HG02970 (cell line): ENCODE measurements around the gene C20orf202.

ENCODE experiments used
- ATAC-seq: cut with Tn5 transposase; IDR thresholded peaks from one replicate; pipeline ENCODE4 v1.9.1; 2021; ENCODE audit warnings: mild to moderate bottlenecking, moderate library complexity, moderate number of reproducible peaks; ENCODE audit not compliant: unreplicated experiment, low FRiP score

C20orf202 gene

GRCh38 chr20:1183153-1183552, 20.1 kb upstream of the C20orf202 start:
- ATAC-seq = no peak

- no peak for ATAC-seq
Observed at GRCh38 chr20:1184260-1184637, 19.0 kb upstream of the C20orf202 start.

GRCh38 chr20:1184638-1185315, 18.5 kb upstream of the C20orf202 start, which contains the start of gene TMEM74B:
Gene TMEM74B (minus strand): TSS chr20:1184981. CDS start chr20:1183801, 1,180 bp downstream.
- ATAC-seq = no peak

GRCh38 chr20:1185316-1185741, 17.9 kb upstream of the C20orf202 start:
- no peak for ATAC-seq

- no peak for ATAC-seq
Observed at GRCh38 chr20:1185790-1186334, 17.4 kb upstream of the C20orf202 start.

GRCh38 chr20:1186367-1186991, 16.8 kb upstream of the C20orf202 start:
- no peak for ATAC-seq

- ATAC-seq = no peak
Observed at GRCh38 chr20:1187605-1188171, 15.6 kb upstream of the C20orf202 start.

- ATAC-seq = no peak
Observed at GRCh38 chr20:1188347-1188746, 14.9 kb upstream of the C20orf202 start.

- ATAC-seq = no peak
Observed at GRCh38 chr20:1189827-1190226, 13.4 kb upstream of the C20orf202 start.

- ATAC-seq = no peak
Observed at GRCh38 chr20:1190847-1191246, 12.4 kb upstream of the C20orf202 start.

GRCh38 chr20:1191299-1191698, 12.0 kb upstream of the C20orf202 start:
- ATAC-seq = no peak

- ATAC-seq = no peak
Observed at GRCh38 chr20:1195226-1195625, 8.0 kb upstream of the C20orf202 start.

- ATAC-seq = no peak
Observed at GRCh38 chr20:1196634-1197033, 6.6 kb upstream of the C20orf202 start.

GRCh38 chr20:1197801-1198200, 5.5 kb upstream of the C20orf202 start:
- ATAC-seq = no peak

GRCh38 chr20:1198751-1199150, 4.5 kb upstream of the C20orf202 start:
- no peak for ATAC-seq

GRCh38 chr20:1199212-1199873, 3.9 kb upstream of the C20orf202 start:
- ATAC-seq = no peak

- no peak for ATAC-seq
Observed at GRCh38 chr20:1199964-1200363, 3.3 kb upstream of the C20orf202 start.

- no peak for ATAC-seq
Observed at GRCh38 chr20:1203630-1204029, 376 bp downstream of the C20orf202 start.

- no peak for ATAC-seq
Observed at GRCh38 chr20:1204113-1204512, 859 bp downstream of the C20orf202 start.

GRCh38 chr20:1204576-1204975, 1.3 kb downstream of the C20orf202 start:
- ATAC-seq = no peak

- ATAC-seq = no peak
Observed at GRCh38 chr20:1205802-1206201, 2.5 kb downstream of the C20orf202 start.
